ENCODE measurements around the gene TET2. TPM values are rescaled to one million over a fixed set of nuclear protein-coding genes. Genes with fewer than 3 reads are reported as not detected.

Gene TET2
- total RNA-seq, 6 experiments from 2014 or later, result 5.8 to 8.8 (median 7.0) TPM

DNA sequence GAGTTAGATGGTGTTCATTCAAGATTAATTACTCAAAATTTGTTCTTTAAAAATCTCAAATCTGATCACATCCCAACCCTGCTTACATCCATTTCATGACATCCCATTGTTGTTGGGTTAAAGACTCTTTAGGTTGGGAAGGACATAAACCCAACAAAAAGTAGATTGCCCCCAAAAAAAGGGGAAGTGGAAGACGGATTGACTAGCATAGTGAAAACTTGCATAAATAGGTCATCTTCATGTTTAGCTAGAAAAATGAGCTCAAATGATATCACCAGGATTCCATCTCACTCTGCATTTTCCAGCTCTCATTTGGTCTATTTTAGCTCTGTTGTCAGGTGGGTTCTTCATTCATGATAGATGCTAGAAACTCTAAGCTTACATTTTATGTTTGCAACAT is 18.5 kb upstream of the TET2 start:
- Histone ChIP-seq H3K4me3 (no peak overlapping the region), H3K36me3 (no peaks in the 10 kb centered on the region), H3K9me3 (no peaks in the 10 kb centered on the region), H3K4me1 (peaks cover 0 to 4% (median 0%) of the 10 kb centered on the region in 4 donors), H3K27ac (no peak overlapping the region), H3K27me3 (no peaks in the 10 kb centered on the region)
- intact Hi-C loops (cut with DNase I), result no loop called here
- ATAC-seq (no peak), DNase-seq (no peak)
- TF ChIP-seq CTCF (IDR thresholded peaks at IDR 0.05) (no peak), POLR2A (IDR thresholded peaks at IDR 0.05) (no peak)
- 47% methylated on average over 1 of the region's 1 CpG for WGBS (ENCODE audit: insufficient coverage, low coverage, low lambda C conversion rate, missing lambda C conversion rate)

DNA sequence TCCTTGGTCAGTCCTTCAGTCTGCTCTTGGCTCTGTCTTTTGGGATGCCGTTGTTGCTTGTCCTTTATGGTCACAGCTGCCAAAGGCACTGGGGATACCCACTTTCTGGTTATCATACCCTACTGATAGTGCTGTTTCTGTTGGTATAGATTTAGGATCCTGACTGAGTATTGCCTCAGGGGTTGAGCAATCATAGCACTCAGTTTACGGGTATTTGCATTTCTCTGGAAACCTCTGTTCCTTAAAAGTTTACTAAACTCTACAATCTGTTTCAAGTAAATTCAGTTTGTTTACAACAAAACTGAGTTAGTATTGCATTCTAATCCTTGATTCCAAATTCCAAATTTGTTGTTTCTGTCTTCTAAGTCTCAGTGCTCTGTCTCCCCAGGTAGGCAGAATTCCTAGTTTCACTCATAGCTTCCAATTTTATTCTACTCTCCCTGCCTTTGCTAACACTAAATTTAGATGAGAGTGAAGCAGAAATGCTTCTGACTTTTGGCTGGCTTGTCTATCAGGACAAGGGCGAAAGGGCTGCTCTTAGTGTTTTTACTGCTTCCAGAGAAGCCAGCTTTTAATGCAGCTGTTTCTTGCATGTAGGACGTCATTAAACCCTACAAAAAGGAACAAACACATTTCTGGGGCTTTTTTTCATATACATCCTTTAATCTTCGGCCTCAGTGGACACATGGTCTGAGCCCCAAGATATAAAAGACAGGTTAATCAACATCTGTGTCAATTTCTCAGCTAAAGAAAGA is 17.2 kb upstream of the TET2 start:
- Histone ChIP-seq H3K4me3 (no peak overlapping the region), H3K27me3 (no peaks in the 10 kb centered on the region), H3K36me3 (no peaks in the 10 kb centered on the region), H3K9me3 (no peaks in the 10 kb centered on the region), H3K4me1 (peaks cover 0 to 4% (median 0%) of the 10 kb centered on the region in 4 donors), H3K27ac (no peak overlapping the region)
- intact Hi-C loops (cut with DNase I), result no loop called here
- ATAC-seq (peak in 2 of 4 donors; percentile 46 to 61), DNase-seq (no peak)
- 52% methylated on average over 5 of the region's 5 CpGs for WGBS (ENCODE audit: insufficient coverage, low coverage, low lambda C conversion rate, missing lambda C conversion rate)
- TF ChIP-seq POLR2A (IDR thresholded peaks at IDR 0.05) (no peak), CTCF (IDR thresholded peaks at IDR 0.05) (no peak)

DNA sequence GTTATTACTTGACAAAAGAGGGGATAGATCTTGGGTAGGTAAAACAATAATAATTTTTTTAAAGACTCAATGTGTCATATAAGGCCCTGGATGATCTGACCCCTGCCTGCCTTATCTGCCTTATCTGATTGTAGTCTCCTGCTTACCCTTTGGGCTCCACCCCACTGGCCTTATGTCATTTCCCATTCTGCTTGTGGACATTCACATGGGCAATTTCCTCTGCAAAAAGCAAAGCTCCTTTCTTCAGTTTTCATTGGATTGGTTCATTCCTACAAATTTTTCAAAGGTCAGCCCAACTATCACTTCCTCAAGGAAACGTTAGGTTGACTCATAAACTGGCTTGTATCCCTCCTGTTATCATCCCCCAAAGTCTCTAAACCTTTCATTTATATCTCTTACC is 15.7 kb upstream of the TET2 start:
- H3K4me3 ChIP-seq, result no peak overlapping the region
- no peaks in the 10 kb centered on the region for H3K27me3 ChIP-seq
- no peak overlapping the region for H3K27ac ChIP-seq
- no peak for DNase-seq
- no peaks in the 10 kb centered on the region for H3K9me3 ChIP-seq
- ATAC-seq, result peak in 1 of 4 donors; percentile 38
- H3K4me1 ChIP-seq, result peaks cover 0 to 4% (median 0%) of the 10 kb centered on the region in 4 donors
- no peak for TF ChIP-seq CTCF (IDR thresholded peaks at IDR 0.05)
- no peak for TF ChIP-seq POLR2A (IDR thresholded peaks at IDR 0.05)
- whole genome bisulfite sequencing (ENCODE audit: insufficient coverage, low coverage, low lambda C conversion rate, missing lambda C conversion rate), result 26% methylated on average over 1 of the region's 1 CpG
- no peaks in the 10 kb centered on the region for H3K36me3 ChIP-seq
- intact Hi-C loops (cut with DNase I), result no loop called here

- Histone ChIP-seq H3K27me3 (no peaks in the 10 kb centered on the region), H3K9me3 (no peaks in the 10 kb centered on the region), H3K27ac (no peak overlapping the region), H3K4me3 (no peak overlapping the region), H3K4me1 (peaks cover 0 to 4% (median 0%) of the 10 kb centered on the region in 4 donors), H3K36me3 (no peaks in the 10 kb centered on the region)
- ATAC-seq, result no peak
- DNase-seq, result no peak
- TF ChIP-seq CTCF (IDR thresholded peaks at IDR 0.05), result no peak
- TF ChIP-seq POLR2A (IDR thresholded peaks at IDR 0.05), result no peak
- intact Hi-C loops (cut with DNase I), result no loop called here
- WGBS (ENCODE audit: insufficient coverage, low coverage, low lambda C conversion rate, missing lambda C conversion rate), result 90% methylated on average over 2 of the region's 2 CpGs
These were observed 12.7 kb upstream of the TET2 start for GRCh38 chr4:105133976-105134375.

Measured in right lobe of liver (tissue), 6 donors.